HepG2 (cell line): ENCODE results near the gene BANP. TPM values are rescaled to one million over a fixed set of nuclear protein-coding genes. Genes with fewer than 3 reads are reported as not detected.

Experiments
- ASH2L ChIP-seq: fragments of 300-600, 200-600 bp; sonication (generic); IDR thresholded peaks from 2 replicates; pipeline ENCODE4 v1.7.0; 2017; ENCODE audit warnings: low read depth, mild to moderate bottlenecking, moderate library complexity, mixed read lengths, low read length; ENCODE audit not compliant: insufficient read length
- ELK4 ChIP-seq: sonication (generic); formaldehyde crosslinking; IDR thresholded peaks from 2 replicates; pipeline ENCODE4 v1.9.0; 2021; ENCODE audit warnings: missing genetic modification reagents, borderline replicate concordance
- HES4 ChIP-seq: sonication (generic); formaldehyde crosslinking; IDR thresholded peaks from 2 replicates; pipeline ENCODE4 v1.9.0; 2021; ENCODE audit warnings: mild to moderate bottlenecking, missing genetic modification reagents, borderline replicate concordance
- HMG20A ChIP-seq: IDR thresholded peaks from 2 replicates; pipeline ENCODE4 v1.6.1; 2016; ENCODE audit warnings: borderline replicate concordance
- MBD4 ChIP-seq: IDR thresholded peaks from 2 replicates; pipeline ENCODE4 v1.6.1; 2012; ENCODE audit warnings: low read length, inconsistent platforms, borderline replicate concordance
- PBX2 ChIP-seq: IDR thresholded peaks from 2 replicates; pipeline ENCODE4 v1.6.1; 2016; ENCODE audit warnings: control low read depth
- REST ChIP-seq, 2 experiments: IDR thresholded peaks; 2 replicates each; pipeline ENCODE4 v1.6.1; 2011 to 2012; ENCODE audit warnings: low read length in 2 of 2, borderline replicate concordance in 1 of 2, low read depth in 1 of 2, mild to moderate bottlenecking in 1 of 2, moderate library complexity in 1 of 2
- RXRA ChIP-seq: sonication (generic); formaldehyde crosslinking; IDR thresholded peaks from 2 replicates; pipeline ENCODE4 v1.5.1; 2020; ENCODE audit warnings: missing genetic modification reagents
- TBL1XR1 ChIP-seq: fragments of 150-350 bp; IDR thresholded peaks from 2 replicates; pipeline ENCODE4 v1.6.1; 2014; ENCODE audit warnings: borderline replicate concordance, low read length; ENCODE audit not compliant: partially characterized antibody
- TRAFD1 ChIP-seq: sonication (generic); formaldehyde crosslinking; IDR thresholded peaks from 2 replicates; pipeline ENCODE4 v1.5.1; 2020; ENCODE audit warnings: missing genetic modification reagents, mild to moderate bottlenecking, borderline replicate concordance
- U2AF1 ChIP-seq: fragments of 200-400 bp; formaldehyde crosslinking; optimal IDR thresholded peaks from 2 replicates; pipeline ENCODE3; 2017; ENCODE audit warnings: mild to moderate bottlenecking, low read depth, low read length
- ZBTB8A ChIP-seq: sonication (generic); formaldehyde crosslinking; IDR thresholded peaks from 2 replicates; pipeline ENCODE4 v1.4.0; 2020; ENCODE audit warnings: mild to moderate bottlenecking, low read depth, missing genetic modification reagents, borderline replicate concordance
- ZFP36L2 ChIP-seq: sonication (generic); formaldehyde crosslinking; IDR thresholded peaks from 2 replicates; pipeline ENCODE4 v1.4.0; 2020; ENCODE audit warnings: missing genetic modification reagents
- ZIK1 ChIP-seq: sonication (generic); formaldehyde crosslinking; IDR thresholded peaks from 2 replicates; pipeline ENCODE4 v1.5.0; 2020; ENCODE audit warnings: mild to moderate bottlenecking, low read depth, missing genetic modification reagents, borderline replicate concordance
- ZKSCAN5 ChIP-seq: sonication (generic); formaldehyde crosslinking; IDR thresholded peaks from 2 replicates; pipeline ENCODE4 v1.5.1; 2020; ENCODE audit warnings: mild to moderate bottlenecking, missing genetic modification reagents
- ZNF24 ChIP-seq: fragments of 450-650 bp; IDR thresholded peaks from 2 replicates; pipeline ENCODE4 v1.6.1; 2017; ENCODE audit warnings: antibody characterized with exemption, mild to moderate bottlenecking
- ZNF256 ChIP-seq: sonication (generic); formaldehyde crosslinking; conservative IDR thresholded peaks from 2 replicates; pipeline ENCODE4 v1.4.0; 2020; ENCODE audit warnings: missing genetic modification reagents
- ZNF333 ChIP-seq: sonication (generic); formaldehyde crosslinking; IDR thresholded peaks from 2 replicates; pipeline ENCODE4 v1.4.0; 2020; ENCODE audit warnings: mild to moderate bottlenecking, missing genetic modification reagents, borderline replicate concordance
- ZNF383 ChIP-seq: sonication (generic); formaldehyde crosslinking; IDR thresholded peaks from 2 replicates; pipeline ENCODE4 v1.4.0; 2020; ENCODE audit warnings: missing genetic modification reagents, mild to moderate bottlenecking, borderline replicate concordance
- ZNF468 ChIP-seq: sonication (generic); formaldehyde crosslinking; IDR thresholded peaks from 2 replicates; pipeline ENCODE4 v1.8.0; 2022; ENCODE audit warnings: mild to moderate bottlenecking, moderate library complexity, missing genetic modification reagents
- ZNF780A ChIP-seq: sonication (generic); formaldehyde crosslinking; IDR thresholded peaks from 2 replicates; pipeline ENCODE4 v1.8.0; 2022; ENCODE audit warnings: mild to moderate bottlenecking, missing genetic modification reagents, moderate library complexity
- polyA plus RNA-seq, 8 experiments: library from polyadenylated mRNA; depleted of rRNA in 3 of 8; stranded (reverse) in 7 of 8; unstranded in 1 of 8; fragments of >200 nt; fragmentation: Illumina TruSeq in 4 of 8; extraction: Trizol in 4 of 8; gene quantifications; 2 replicates each; pipeline versions ENCODE4 v1.2.1 to v1.2.3, GENCODE V29; 2011 to 2016; ENCODE audit warnings: low read depth in 4 of 8, missing spikeins in 1 of 8, mixed read lengths in 1 of 8; ENCODE audit not compliant: insufficient read depth in 1 of 8
- total RNA-seq, 5 experiments: library from RNA; depleted of rRNA; stranded (reverse); fragments of >200 nt; fragmentation: Illumina TruSeq; extraction: Trizol; gene quantifications; 2 replicates each; pipeline ENCODE4 v1.2.3, GENCODE V29; 2016; ENCODE audit warnings: low read depth in 1 of 5

The BANP gene
- total and polyA plus RNA-seq, 2 of the 13 experiments (the other 11 are each of a cell fraction or from before 2014, with no cell fraction given): 20.2 to 23.8 TPM

- peak in 1 of 2 experiments; percentile 15; a peak in 1 of 4 replicates for TF ChIP-seq REST (IDR thresholded peaks at IDR 0.05; ENCODE audit: borderline replicate concordance in 1 of 2, low read depth in 1 of 2, low read length in 2 of 2)
- TF ChIP-seq ZNF24: no peak
- no peak for TF ChIP-seq HES4
- TF ChIP-seq HMG20A (CRISPR knock-in tag): peak; percentile 84
- no peak for TF ChIP-seq MBD4
- no peak for TF ChIP-seq TRAFD1 (CRISPR knock-in tag)
- no peak for TF ChIP-seq U2AF1
- TF ChIP-seq ZNF780A (CRISPR knock-in tag): no peak; the same call in 1 of the 2 replicates
- TF ChIP-seq ZFP36L2: no peak
- TF ChIP-seq ZBTB8A (CRISPR knock-in tag): no peak
- peak; percentile 98 for TF ChIP-seq RXRA
- peak; percentile 85 for TF ChIP-seq ASH2L
- TF ChIP-seq ZNF256: no peak
- TF ChIP-seq ZNF383 (CRISPR knock-in tag): no peak
- no peak for TF ChIP-seq ZKSCAN5 (CRISPR knock-in tag)
- TF ChIP-seq ZNF468 (CRISPR knock-in tag): no peak
- peak; percentile 58 for TF ChIP-seq ZIK1 (CRISPR knock-in tag)
- no peak for TF ChIP-seq ELK4
- 0 out of 2 replicates have a peak, but pooled peaks have one; percentile 5 for TF ChIP-seq PBX2 (CRISPR knock-in tag)
- no peak for TF ChIP-seq ZNF333
- TF ChIP-seq TBL1XR1: no peak
These were observed 14.6 kb upstream of the BANP start, which contains the start of gene CA5A (continued) for GRCh38 chr16:87936375-87937230.
